ENCODE data around the gene DNM3.

DNA sequence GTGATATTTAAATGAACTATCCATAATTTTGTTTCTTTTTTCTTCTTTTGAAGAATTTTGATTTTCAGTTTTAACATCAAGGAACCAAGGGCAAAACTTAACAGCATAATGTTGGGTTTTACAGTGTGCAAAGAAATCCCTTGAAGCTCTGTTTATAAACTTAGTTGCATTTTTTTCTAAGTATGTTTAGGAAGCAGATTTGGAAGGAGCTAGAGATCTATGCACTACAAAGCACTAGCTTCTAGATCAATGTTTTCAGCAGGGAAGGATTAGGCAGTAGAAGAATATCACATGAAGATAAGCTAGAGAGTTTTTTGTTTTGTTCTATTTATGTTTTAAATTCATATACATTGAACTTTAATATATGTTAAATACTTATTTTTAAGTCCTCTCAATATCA, 328.5 kb downstream of the DNM3 start:
- TF ChIP-seq, protein P1, sequence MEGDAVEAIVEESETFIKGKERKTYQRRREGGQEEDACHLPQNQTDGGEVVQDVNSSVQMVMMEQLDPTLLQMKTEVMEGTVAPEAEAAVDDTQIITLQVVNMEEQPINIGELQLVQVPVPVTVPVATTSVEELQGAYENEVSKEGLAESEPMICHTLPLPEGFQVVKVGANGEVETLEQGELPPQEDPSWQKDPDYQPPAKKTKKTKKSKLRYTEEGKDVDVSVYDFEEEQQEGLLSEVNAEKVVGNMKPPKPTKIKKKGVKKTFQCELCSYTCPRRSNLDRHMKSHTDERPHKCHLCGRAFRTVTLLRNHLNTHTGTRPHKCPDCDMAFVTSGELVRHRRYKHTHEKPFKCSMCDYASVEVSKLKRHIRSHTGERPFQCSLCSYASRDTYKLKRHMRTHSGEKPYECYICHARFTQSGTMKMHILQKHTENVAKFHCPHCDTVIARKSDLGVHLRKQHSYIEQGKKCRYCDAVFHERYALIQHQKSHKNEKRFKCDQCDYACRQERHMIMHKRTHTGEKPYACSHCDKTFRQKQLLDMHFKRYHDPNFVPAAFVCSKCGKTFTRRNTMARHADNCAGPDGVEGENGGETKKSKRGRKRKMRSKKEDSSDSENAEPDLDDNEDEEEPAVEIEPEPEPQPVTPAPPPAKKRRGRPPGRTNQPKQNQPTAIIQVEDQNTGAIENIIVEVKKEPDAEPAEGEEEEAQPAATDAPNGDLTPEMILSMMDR (optimal IDR thresholded peaks at IDR 0.05 in 1 of 3, IDR thresholded peaks at IDR 0.05 in 1 of 3, conservative IDR thresholded peaks at IDR 0.05 in 1 of 3; ENCODE audit: extremely low read depth in 1 of 3, insufficient read depth in 2 of 3, low read length in 3 of 3): no peak
- TF ChIP-seq EZH2 (IDR thresholded peaks at IDR 0.05; ENCODE audit: low read length): no peak
